SK-N-SH (cell line): ENCODE measurements around the gene XIRP1. TPM values are rescaled to one million over a fixed set of nuclear protein-coding genes. Genes with fewer than 3 reads are reported as not detected.

Experiments used
- CTCF ChIA-PET: fragments of 300-600, 350-600 bp; formaldehyde crosslinking; extraction: SDS; loops from one replicate; lab custom pipeline; 2021; lab: Yijun Ruan, JAX
- POLR2A ChIA-PET: fragments of 350-600 bp; sonication (Branson Sonifier 250); formaldehyde crosslinking; extraction: SDS; loops from one replicate; lab custom pipeline; 2020; ENCODE audit warnings: antibody characterized with exemption, inconsistent platforms; lab: Yijun Ruan, JAX
- DNase-seq: peaks from one replicate; pipeline ENCODE4 v3.0.0; 2012
- H2AFZ ChIP-seq: fragments of 200-600 bp; sonication (generic); 2 replicates; pipeline ENCODE4 v1.8.1; 2016; ENCODE audit warnings: antibody characterized with exemption, mild to moderate bottlenecking, low read depth
- H3F3A ChIP-seq: fragments of 200-600 bp; sonication (generic); replicated peaks from 2 replicates; pipeline ENCODE3; 2016; ENCODE audit warnings: antibody characterized with exemption, mild to moderate bottlenecking; ENCODE audit not compliant: insufficient read depth
- H3K27ac ChIP-seq, 2 experiments: fragments of 200-500 bp in 1 of 2; fragments of 200-600 bp in 1 of 2; sonication (Bioruptor generic) in 1 of 2; sonication (generic), shearing (Covaris generic) in 1 of 2; 2 replicates each; pipeline versions ENCODE4 v1.5.1 to v1.6.1; 2014 to 2016; ENCODE audit warnings: low read depth in 2 of 2, inconsistent platforms in 1 of 2, low read length in 1 of 2, mild to moderate bottlenecking in 1 of 2, mixed read lengths in 1 of 2
- H3K27me3 ChIP-seq: fragments of 200-600 bp; sonication (generic), shearing (Covaris generic); 2 replicates; pipeline ENCODE4 v1.6.1; 2016; ENCODE audit warnings: mixed run types; ENCODE audit not compliant: insufficient read depth
- H3K36me3 ChIP-seq, 2 experiments: fragments of 200-500 bp in 1 of 2; fragments of 200-600 bp in 1 of 2; sonication (Bioruptor generic) in 1 of 2; sonication (generic) in 1 of 2; replicated peaks in 1 of 2; 2 replicates each; pipeline versions ENCODE3 to v1.5.1; 2014 to 2016; ENCODE audit warnings: low read length in 1 of 2, mild to moderate bottlenecking in 1 of 2; ENCODE audit not compliant: insufficient read depth in 2 of 2, control insufficient read depth in 1 of 2
- H3K4me1 ChIP-seq, 2 experiments: fragments of 200-500 bp in 1 of 2; fragments of 200-600 bp in 1 of 2; sonication (Bioruptor generic) in 1 of 2; sonication (generic), shearing (Covaris generic) in 1 of 2; 2 replicates each; pipeline versions ENCODE4 v1.5.1 to v1.6.1; 2014 to 2016; ENCODE audit warnings: low read depth in 1 of 2, low read length in 1 of 2, mixed run types in 1 of 2; ENCODE audit not compliant: insufficient read depth in 2 of 2, control insufficient read depth in 1 of 2
- H3K4me2 ChIP-seq: fragments of 200-600 bp; sonication (generic), shearing (Covaris generic); 2 replicates; pipeline ENCODE4 v1.6.1; 2017; ENCODE audit warnings: mixed run types
- H3K4me3 ChIP-seq, 2 experiments: fragments of 200-500 bp in 1 of 2; fragments of 200-600 bp in 1 of 2; sonication (Bioruptor generic) in 1 of 2; sonication (generic), shearing (Covaris generic) in 1 of 2; 2 replicates each; pipeline versions ENCODE4 v1.5.1 to v1.8.1; 2014 to 2016; ENCODE audit warnings: low read depth in 2 of 2, inconsistent platforms in 1 of 2, low read length in 1 of 2, mild to moderate bottlenecking in 1 of 2, mixed read lengths in 1 of 2, moderate library complexity in 1 of 2
- H3K79me2 ChIP-seq: fragments of 200-600 bp; sonication (generic); 2 replicates; pipeline ENCODE4 v1.8.1; 2017; ENCODE audit warnings: mild to moderate bottlenecking; ENCODE audit not compliant: insufficient read depth
- H3K9ac ChIP-seq: fragments of 200-600 bp; sonication (generic); 2 replicates; pipeline ENCODE4 v1.6.1; 2017; ENCODE audit warnings: mixed run types
- H3K9me2 ChIP-seq: fragments of 200-600 bp; sonication (generic); 2 replicates; pipeline ENCODE4 v1.6.1; 2017; ENCODE audit warnings: mixed run types
- H3K9me3 ChIP-seq: fragments of 200-600 bp; sonication (generic); 2 replicates; pipeline ENCODE4 v1.6.1; 2017; ENCODE audit warnings: mixed run types, mild to moderate bottlenecking, moderate library complexity
- H4K20me1 ChIP-seq: fragments of 200-600 bp; sonication (generic); 2 replicates; pipeline ENCODE4 v1.6.1; 2017; ENCODE audit warnings: mild to moderate bottlenecking, mixed run types; ENCODE audit not compliant: insufficient read depth
- CHD2 ChIP-seq: fragments of 150-350 bp; IDR thresholded peaks from 2 replicates; pipeline ENCODE4 v1.6.1; 2018; ENCODE audit warnings: low read length; ENCODE audit not compliant: partially characterized antibody
- EP300 ChIP-seq, 2 experiments: IDR thresholded peaks; 2 replicates each; pipeline versions ENCODE4 v1.4.0 to v1.6.1; 2012; ENCODE audit warnings: borderline replicate concordance in 1 of 2, low read depth in 1 of 2, low read length in 1 of 2
- FOSL2 ChIP-seq: IDR thresholded peaks from 2 replicates; pipeline ENCODE4 v1.4.0; 2012; ENCODE audit warnings: low read depth, mild to moderate bottlenecking, moderate library complexity, borderline replicate concordance
- FOXM1 ChIP-seq: IDR thresholded peaks from 2 replicates; pipeline ENCODE4 v1.4.0; 2012; ENCODE audit warnings: low read depth, mild to moderate bottlenecking
- MAX ChIP-seq: IDR thresholded peaks from 2 replicates; pipeline ENCODE4 v1.4.0; 2012; ENCODE audit warnings: low read depth
- RAD21 ChIP-seq: IDR thresholded peaks from 2 replicates; pipeline ENCODE4 v1.6.1; 2012; ENCODE audit warnings: mild to moderate bottlenecking, low read length
- SMC3 ChIP-seq: IDR thresholded peaks from 2 replicates; pipeline ENCODE4 v1.6.1; 2012; ENCODE audit warnings: low read depth, low read length, improper control_type of control experiment
- TCF12 ChIP-seq: IDR thresholded peaks from 2 replicates; pipeline ENCODE4 v1.4.0; 2012
- YY1 ChIP-seq: IDR thresholded peaks from 2 replicates; pipeline ENCODE4 v1.4.0; 2012; ENCODE audit warnings: low read depth, mild to moderate bottlenecking
- ZBTB33 ChIP-seq: IDR thresholded peaks from 2 replicates; pipeline ENCODE4 v1.4.0; 2012; ENCODE audit warnings: low read depth, borderline replicate concordance
- WGBS: methylation state at CpG from one replicate; pipeline ENCODE4 v1.1.6; 2017; ENCODE audit warnings: low lambda C conversion rate; 5-methylcytosine and 5-hydroxymethylcytosine counted together
- polyA plus RNA-seq, 3 experiments: library from polyadenylated mRNA; depleted of rRNA; stranded (reverse); fragments of >200 nt; gene quantifications; 2 replicates each; pipeline ENCODE4 v1.2.3, GENCODE V29; 2012
- TF ChIP-seq, protein P1 (sequence below): IDR thresholded peaks from 2 replicates; pipeline ENCODE4 v1.6.1; 2012; ENCODE audit warnings: mild to moderate bottlenecking, low read depth, low read length, moderate library complexity
- TF ChIP-seq, protein P2 (sequence below): IDR thresholded peaks from 2 replicates; pipeline ENCODE4; 2012

Gene XIRP1
- polyA plus RNA-seq, 1 of the 3 experiments (the other 2 are of a cell fraction) = not detected

DNA sequence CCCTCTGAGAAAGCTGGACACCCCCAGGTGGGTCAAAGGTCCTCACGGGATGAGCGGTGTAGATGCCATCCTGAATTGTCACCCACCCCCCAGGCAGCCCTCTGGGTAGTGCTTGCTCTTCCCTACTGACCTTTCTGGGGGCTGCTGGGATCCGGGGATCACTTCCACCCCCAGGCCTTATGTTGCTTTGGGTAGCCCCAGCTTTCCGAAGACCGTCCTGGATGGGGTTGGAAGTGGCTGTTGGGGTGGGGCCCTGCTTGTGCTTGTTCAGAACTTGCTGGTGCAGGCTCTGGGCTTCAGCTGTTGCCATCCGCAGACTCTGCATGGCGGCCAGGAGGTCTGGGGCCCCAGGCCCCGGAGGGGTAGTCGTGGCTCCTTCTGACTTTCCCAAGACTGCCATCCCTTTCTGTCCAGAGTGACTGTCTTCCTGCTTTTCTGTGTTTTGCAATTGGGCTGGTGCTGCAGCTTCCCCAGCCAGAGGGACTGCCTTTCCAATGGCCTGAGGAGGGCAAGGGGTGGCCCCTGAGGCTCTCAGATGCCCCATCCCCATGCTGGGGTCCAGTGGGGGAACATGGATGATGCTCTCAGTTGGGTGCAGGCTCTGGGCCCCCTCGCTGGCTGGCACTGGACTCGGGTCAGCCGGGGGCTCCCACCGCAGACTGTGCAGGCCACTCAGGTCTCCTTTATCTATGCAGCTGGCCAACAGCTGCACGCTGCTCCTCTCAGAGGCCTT, 6.3 kb downstream of the XIRP1 start:
- no peaks in the 10 kb centered on the region for H3K9me3 ChIP-seq
- POLR2A ChIA-PET = no interaction called here
- H3K9ac ChIP-seq = no peak overlapping the region
- no peaks in the 10 kb centered on the region for H3K9me2 ChIP-seq
- H3F3A ChIP-seq = peaks cover 6% of the 10 kb centered on the region
- H3K4me2 ChIP-seq = no peak overlapping the region
- no peaks in the 10 kb centered on the region for H3K36me3 ChIP-seq
- 74% methylated on average over 6 of the region's 14 CpGs for WGBS
- DNase-seq = no peak
- H4K20me1 ChIP-seq = no peaks in the 10 kb centered on the region
- no peaks in the 10 kb centered on the region for H3K79me2 ChIP-seq
- H2AFZ ChIP-seq = no peak overlapping the region
- H3K4me3 ChIP-seq = no peak overlapping the region
- no peak overlapping the region for H3K27ac ChIP-seq
- H3K27me3 ChIP-seq = no peaks in the 10 kb centered on the region
- TF ChIP-seq YY1 = no peak
- TF ChIP-seq EP300 (IDR thresholded peaks at IDR 0.05; ENCODE audit: borderline replicate concordance in 1 of 2, low read depth in 1 of 2, low read length in 1 of 2) = no peak
- no peak for TF ChIP-seq RAD21
- TF ChIP-seq, protein P1, sequence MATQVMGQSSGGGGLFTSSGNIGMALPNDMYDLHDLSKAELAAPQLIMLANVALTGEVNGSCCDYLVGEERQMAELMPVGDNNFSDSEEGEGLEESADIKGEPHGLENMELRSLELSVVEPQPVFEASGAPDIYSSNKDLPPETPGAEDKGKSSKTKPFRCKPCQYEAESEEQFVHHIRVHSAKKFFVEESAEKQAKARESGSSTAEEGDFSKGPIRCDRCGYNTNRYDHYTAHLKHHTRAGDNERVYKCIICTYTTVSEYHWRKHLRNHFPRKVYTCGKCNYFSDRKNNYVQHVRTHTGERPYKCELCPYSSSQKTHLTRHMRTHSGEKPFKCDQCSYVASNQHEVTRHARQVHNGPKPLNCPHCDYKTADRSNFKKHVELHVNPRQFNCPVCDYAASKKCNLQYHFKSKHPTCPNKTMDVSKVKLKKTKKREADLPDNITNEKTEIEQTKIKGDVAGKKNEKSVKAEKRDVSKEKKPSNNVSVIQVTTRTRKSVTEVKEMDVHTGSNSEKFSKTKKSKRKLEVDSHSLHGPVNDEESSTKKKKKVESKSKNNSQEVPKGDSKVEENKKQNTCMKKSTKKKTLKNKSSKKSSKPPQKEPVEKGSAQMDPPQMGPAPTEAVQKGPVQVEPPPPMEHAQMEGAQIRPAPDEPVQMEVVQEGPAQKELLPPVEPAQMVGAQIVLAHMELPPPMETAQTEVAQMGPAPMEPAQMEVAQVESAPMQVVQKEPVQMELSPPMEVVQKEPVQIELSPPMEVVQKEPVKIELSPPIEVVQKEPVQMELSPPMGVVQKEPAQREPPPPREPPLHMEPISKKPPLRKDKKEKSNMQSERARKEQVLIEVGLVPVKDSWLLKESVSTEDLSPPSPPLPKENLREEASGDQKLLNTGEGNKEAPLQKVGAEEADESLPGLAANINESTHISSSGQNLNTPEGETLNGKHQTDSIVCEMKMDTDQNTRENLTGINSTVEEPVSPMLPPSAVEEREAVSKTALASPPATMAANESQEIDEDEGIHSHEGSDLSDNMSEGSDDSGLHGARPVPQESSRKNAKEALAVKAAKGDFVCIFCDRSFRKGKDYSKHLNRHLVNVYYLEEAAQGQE = no peak
- no peak for TF ChIP-seq FOSL2
- no peak for TF ChIP-seq ZBTB33
- no peak for TF ChIP-seq FOXM1
- TF ChIP-seq TCF12 = no peak
- no peak for TF ChIP-seq MAX
- TF ChIP-seq, protein P2, sequence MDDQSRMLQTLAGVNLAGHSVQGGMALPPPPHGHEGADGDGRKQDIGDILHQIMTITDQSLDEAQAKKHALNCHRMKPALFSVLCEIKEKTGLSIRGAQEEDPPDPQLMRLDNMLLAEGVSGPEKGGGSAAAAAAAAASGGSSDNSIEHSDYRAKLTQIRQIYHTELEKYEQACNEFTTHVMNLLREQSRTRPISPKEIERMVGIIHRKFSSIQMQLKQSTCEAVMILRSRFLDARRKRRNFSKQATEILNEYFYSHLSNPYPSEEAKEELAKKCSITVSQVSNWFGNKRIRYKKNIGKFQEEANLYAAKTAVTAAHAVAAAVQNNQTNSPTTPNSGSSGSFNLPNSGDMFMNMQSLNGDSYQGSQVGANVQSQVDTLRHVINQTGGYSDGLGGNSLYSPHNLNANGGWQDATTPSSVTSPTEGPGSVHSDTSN = no peak
- TF ChIP-seq CHD2 = no peak
- no peak for TF ChIP-seq SMC3
- CTCF ChIA-PET = interaction anchor here (16.7 kb wide), 1 partner anchor 104 kb away, joined by 510 read pairs; no protein-coding TSS in a partner anchor
- peaks cover 0 to 2% of the 10 kb centered on the region in 2 experiments; a peak in 1 of 4 replicates for H3K4me1 ChIP-seq
